Inflammatory macrophage (primary cell): Measurements from ENCODE around the gene GALNT10.

Source experiments
- DNase-seq, 2 donors: peaks; one replicate each; pipeline ENCODE4 v3.0.0-alpha.2; 2020 to 2022

Gene GALNT10

DNA sequence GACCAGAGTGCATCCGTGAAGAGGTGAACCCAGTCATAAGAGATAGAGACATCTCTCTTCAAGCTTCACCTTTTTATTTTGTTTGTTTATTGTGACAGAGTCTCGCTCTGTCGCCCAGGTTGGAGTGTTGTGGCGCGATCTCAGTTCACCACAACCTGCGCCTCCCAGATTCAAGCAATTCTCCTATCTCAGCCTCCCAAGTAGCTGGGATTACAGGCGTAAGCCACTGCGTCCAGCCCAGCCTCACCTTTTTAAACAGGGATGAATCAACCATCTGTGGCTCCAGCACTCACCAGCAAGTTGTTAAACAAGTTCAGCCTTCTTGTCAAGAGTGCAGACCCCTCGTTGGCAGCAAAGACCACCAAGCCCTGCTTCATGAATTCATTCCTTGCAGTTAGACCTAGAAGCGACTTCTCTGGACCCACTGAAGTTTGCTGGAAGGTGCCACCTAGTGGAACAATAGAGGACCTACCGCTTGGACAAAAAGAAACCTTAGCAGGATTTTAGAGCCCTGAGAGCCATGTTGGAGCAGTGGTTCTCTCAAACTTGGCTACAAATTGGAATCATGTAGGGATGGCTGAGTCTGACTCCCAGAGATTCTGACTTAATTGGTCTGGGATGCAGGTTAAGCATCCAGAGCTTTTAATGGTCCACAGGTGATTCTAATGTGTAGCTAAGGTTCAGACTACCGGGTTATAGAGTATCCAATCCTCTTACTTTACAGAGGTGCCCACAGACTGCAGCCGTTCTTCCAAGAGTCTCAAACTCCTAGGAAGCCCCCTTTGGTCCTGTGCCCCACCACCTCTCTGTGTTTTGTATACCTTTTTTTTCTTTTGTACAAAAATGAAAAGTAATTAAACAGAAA is 10.5 kb upstream of the GALNT10 start:
- DNase-seq = peak; percentile 58 to 67

DNA sequence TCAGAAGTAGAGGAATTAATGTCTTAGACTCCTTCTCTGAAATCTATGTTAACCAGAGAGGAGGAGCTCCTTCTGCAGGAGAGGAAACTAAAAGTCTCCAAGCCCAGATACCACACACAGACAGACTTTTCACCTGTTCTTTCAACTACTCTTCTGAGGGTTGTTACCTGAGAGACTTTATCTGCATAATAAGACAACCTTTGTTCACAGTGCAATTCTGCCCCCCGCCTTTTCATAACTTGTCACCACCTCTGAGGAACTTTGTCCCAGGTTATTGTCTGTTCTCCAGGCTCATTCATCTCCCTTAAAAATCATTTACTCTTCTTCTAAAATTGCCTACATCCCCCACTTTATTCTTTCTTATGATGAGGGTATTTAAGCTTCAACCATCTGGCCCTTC is 9.4 kb upstream of the GALNT10 start:
- DNase-seq = no peak

GRCh38 chr5:154189256-154189818 is 1.2 kb upstream of the GALNT10 start:
- DNase-seq = no peak

DNA sequence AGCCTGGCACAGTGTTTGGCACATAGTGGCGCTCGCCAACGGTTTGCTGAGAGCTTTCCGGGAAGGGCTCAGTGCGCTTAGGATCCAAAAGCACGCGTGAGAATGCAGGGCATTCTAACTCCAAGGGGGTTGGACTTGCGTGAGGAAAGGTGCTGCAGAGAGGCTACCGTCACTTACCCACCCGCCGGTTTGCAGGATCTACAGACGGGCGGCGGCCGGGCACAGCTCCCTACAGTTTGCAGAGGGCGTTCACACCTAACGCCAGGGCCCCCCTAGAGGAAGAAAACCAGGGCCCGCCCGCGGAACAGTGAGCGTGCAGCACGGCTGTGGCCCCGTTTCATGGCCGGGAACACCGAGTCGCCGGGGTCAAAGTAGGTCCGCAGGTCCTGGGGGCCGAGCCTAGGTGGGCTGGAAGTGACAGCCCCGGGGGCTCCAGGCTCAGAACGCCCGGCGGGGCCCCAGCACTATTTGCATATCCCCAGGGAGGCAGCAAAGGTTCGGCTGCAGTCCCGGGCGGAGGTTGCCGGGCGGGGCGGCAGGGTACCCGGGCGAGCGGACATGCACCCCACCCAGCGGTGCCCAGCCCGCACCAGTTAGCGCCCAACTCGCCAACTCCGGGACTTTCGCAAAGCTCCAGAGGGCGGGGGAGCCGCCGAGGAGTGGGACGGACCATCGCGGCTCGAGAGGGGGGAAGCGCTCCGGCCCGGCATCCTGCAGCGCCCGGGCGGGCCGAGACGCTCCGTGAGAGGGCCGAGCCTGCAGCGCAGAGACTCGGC is 526 bp upstream of the GALNT10 start:
- DNase-seq = peak; percentile 79 to 80

DNA sequence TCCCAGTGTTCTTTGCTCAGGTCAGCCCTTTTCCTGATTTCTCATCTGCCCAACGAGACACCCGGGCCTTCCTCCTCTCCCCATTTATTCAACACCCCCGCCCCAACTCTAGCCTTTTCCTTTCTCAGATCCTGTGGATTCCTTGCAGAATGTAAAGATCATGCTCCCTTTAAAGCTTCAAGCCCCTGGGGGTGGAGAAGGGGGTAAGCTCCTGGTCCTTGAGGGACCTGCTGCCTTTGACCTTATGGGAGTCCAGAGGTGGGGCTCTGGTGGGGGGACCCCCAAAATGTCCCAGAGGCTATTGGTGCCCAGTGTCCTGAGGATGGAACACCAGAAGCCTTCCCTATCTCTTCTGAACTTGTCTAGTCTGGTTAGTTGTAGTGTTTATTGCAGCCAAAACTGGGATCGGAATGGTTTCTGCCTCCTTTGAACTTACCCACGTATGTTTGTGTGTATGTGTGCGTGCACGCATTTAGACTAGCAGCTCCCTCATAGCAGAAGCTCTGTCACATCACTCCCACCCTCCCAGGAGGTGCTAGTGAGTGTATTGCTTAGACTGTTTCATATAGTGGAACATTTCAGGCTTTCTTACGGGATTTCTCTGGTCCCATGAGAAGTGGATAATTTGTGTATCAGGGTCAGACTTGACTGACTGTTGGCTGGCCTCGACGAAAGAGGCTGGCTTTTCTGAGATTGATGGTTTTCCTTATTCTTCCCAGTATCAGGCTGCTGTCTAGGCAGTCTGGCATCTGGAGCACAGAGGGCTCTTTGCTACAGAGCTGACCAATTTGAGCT is 1.1 kb downstream of the GALNT10 start:
- no peak for DNase-seq

GRCh38 chr5:154193283-154193682 is 2.8 kb downstream of the GALNT10 start:
- no peak for DNase-seq

- DNase-seq = no peak
Measured at GRCh38 chr5:154193701-154194121, 3.2 kb downstream of the GALNT10 start.

DNA sequence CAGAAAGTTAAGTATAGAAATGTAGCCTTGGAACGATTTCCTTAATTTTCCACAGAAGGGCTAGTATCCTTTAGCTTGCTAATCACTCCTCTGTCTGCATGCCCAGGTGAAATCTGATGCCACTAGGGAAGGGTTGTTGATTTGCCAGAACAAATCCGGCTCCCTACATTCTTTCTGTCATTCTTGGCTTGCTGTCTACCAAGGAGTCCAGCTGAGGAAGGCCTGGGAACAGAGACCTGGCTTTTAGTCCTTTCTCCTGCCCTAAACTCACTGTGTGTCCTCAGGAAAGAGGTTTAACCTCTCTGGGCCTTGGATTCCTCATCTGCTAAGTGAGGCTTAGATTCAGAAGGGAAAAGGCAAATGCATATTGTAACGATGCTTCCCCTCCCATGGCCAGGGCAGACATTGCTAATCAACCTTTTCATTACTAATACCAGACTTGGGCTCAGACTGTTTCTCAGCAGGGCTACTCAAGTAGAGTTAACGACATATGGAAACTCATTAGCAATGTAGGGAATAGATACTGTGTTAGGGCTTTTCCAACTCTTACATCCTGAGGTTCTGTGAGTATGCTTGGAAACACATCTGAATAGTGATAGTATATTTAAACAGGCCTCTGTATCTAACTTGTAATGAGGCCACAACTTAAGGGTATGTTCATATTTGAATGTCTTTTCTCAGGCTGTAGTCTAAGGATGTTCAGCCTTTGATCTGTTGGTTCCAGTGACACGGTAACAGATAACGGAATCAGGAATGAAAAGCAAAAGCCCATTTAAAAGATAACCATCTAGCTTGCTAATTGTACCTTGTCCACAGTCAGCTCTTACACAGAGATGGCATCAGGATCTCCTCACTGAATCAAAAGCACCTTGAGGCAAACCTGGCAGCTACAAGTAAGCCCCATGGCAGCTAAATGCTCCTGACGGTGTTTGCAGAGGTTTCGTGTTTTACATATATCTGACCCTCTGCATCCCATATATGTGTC is 4.1 kb downstream of the GALNT10 start:
- no peak for DNase-seq

DNA sequence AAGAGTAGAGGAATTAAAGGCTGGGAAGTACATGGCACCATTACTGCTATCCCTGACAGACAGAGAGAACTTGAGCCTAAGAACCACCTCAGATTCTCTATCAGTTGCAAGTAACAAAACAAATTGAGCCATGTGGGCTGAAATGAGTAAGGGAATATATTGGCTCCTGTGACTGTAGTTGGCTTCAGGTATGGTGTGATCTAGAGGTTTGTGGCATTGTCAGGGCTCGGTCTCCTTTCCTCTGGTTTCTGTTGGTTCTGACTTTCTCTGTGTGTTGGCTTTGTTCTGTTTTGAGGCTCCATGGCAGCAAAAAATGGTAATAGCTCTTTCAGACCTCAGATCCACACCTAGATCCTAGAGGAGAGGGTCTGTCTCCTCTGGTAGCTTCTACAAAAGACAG is 5.7 kb downstream of the GALNT10 start:
- no peak for DNase-seq

GRCh38 chr5:154196955-154197652 is 6.6 kb downstream of the GALNT10 start:
- DNase-seq = peak; percentile 28 to 42

GRCh38 chr5:154197801-154198491 is 7.4 kb downstream of the GALNT10 start:
- DNase-seq = no peak

- no peak for DNase-seq
Measured at GRCh38 chr5:154198611-154199230, 8.2 kb downstream of the GALNT10 start.

GRCh38 chr5:154199263-154199662 is 8.7 kb downstream of the GALNT10 start:
- no peak for DNase-seq

GRCh38 chr5:154199671-154200220 is 9.2 kb downstream of the GALNT10 start:
- DNase-seq = no peak

GRCh38 chr5:154200221-154200620 is 9.7 kb downstream of the GALNT10 start:
- no peak for DNase-seq

- no peak for DNase-seq
Measured at GRCh38 chr5:154201108-154201769, 10.7 kb downstream of the GALNT10 start.

DNA sequence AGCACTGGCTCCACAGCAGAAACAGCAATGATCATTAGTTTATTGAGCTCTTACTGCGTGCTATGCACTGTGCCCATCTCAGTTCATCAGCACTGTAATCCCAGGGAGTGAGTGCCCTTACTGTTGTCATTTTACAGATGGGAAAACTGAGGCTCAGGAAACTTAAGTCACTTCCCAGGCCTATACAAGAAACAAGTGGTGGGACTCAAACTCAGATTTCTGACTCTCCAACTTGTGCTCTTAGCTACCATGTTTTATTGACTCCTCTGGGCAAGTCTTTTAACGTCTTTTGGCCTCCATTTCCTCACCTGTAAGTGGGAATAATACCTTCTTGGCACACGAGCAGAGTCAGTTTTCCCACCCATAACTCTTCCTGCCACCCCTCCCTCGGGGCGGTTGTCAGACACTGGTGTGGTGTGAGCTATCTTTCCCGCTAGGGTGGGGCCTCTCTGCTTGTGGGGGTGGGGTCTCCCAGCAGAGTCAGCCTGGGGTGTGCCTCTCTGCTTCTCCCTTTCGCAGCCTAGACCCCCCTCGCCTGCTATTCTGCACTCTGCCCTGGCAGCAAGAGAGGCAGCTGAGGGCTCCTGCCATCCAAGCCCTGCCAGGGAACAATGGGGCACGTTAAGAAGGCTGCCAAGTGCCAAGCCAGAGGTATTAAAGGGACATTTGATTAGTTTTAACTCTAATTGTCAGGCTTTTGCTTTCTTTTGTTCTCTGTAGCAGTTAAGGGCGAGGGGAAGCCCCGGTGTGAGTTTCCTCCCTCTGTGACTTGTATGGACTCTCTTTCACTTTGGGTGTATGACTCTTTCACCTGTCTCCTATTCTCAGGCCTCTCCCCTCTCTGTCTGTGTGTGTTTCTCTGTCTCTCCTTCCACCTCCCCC is 12.1 kb downstream of the GALNT10 start:
- no peak for DNase-seq
